Right cardiac atrium (tissue), 5 donors: ENCODE data around the gene MED19. TPM values are rescaled to one million over a fixed set of nuclear protein-coding genes. Genes with fewer than 3 reads are reported as not detected.

Source experiments
- ATAC-seq, 2 donors: fragments of 200-7000 bp; cut with Tn5 transposase; one replicate each; pipeline versions ENCODE4 v1.8.0 to v1.9.1; 2020; ENCODE audit warnings: moderate library complexity in 2 of 2, mild to moderate bottlenecking in 1 of 2
- DNase-seq, 3 donors: peaks; one replicate each; pipeline ENCODE4 v3.0.0-alpha.2; 2020
- H3K27ac ChIP-seq: one replicate; pipeline ENCODE4 v1.5.1; 2013; ENCODE audit warnings: mild to moderate bottlenecking, low read length, control low read depth, moderate library complexity
- H3K27me3 ChIP-seq: one replicate; pipeline ENCODE4 v1.6.1; 2013; ENCODE audit not compliant: control insufficient read depth, insufficient read depth
- H3K4me1 ChIP-seq: one replicate; pipeline ENCODE4 v1.6.1; 2013; ENCODE audit warnings: low read length; ENCODE audit not compliant: control insufficient read depth, insufficient read depth
- H3K4me3 ChIP-seq: one replicate; pipeline ENCODE4 v1.5.1; 2013; ENCODE audit warnings: low read length, control low read depth
- H3K9me3 ChIP-seq: one replicate; pipeline ENCODE4 v1.6.1; 2013; ENCODE audit warnings: low read length; ENCODE audit not compliant: control insufficient read depth
- WGBS: extraction: QIAGEN DNeasy Blood & Tissue Kit; methylation state at CpG from one replicate; pipeline ENCODE4 v1.1.7; 2013; 5-methylcytosine and 5-hydroxymethylcytosine counted together
- intact Hi-C, 4 donors: fragments of 100-400 bp; cut with DNase I; formaldehyde crosslinking; loops; one replicate each; pipeline versions ENCODE4 v1.11.0 to v1.14.0; 2022 to 2023
- long read RNA-seq, 4 donors: library from polyadenylated mRNA; unstranded; transcript quantifications; one replicate each; pipeline ENCODE4 v2.0.0, GENCODE V29; 2020 to 2021
- polyA plus RNA-seq: library from polyadenylated mRNA; stranded (reverse); fragments of 200-250 nt; gene quantifications from one replicate; pipeline ENCODE4 v1.2.3, GENCODE V29; 2013
- total RNA-seq, 4 donors: library from RNA; stranded (reverse); fragmentation: NEBNext Ultra II Directional; extraction: Animal tissue kit (Norgen Biotek cat#: 25700); gene quantifications; one replicate each; pipeline ENCODE4 v1.2.1, GENCODE V29; 2021
- donor health status: healthy with polysubstance abuse.
- donor health status: DM: no; HTN: yes; CAD: no.
- donor health status: DM: no; HTN: no; CAD: no.
- donor health status: DM: no; HTN: yes; CAD: no; lungs with severe emphysema.
- donor health status: DM: yes; HTN: yes; CAD: no.

The MED19 gene
- total RNA-seq (10 to 100 TPM in 2 of 4 donors, 1 to 10 TPM in 2; 8.4 to 10.5 (median 9.5) TPM), polyA plus RNA-seq (9.8 TPM)
- long read RNA-seq, donor 1, transcript MED19-202 (5 exons, 1,203 nt), result major isoform, 14 of 19 reads
- long read RNA-seq, donor 1, partial matches to known transcripts, result 3 of 19 reads
- long read RNA-seq, donor 1, other reads (novel, unspliced or antisense), result 2 of 19 reads
- long read RNA-seq, donor 2, transcript MED19-202 (5 exons, 1,203 nt), result major isoform, 7 of 8 reads
- long read RNA-seq, donor 2, partial matches to known transcripts, result 1 of 8 reads
- long read RNA-seq, donor 2, other reads (novel, unspliced or antisense), result 0 of 8 reads
- long read RNA-seq, donor 3, transcript MED19-202 (5 exons, 1,203 nt), result major isoform, 7 of 7 reads
- long read RNA-seq, donor 3, partial matches to known transcripts, result 0 of 7 reads
- long read RNA-seq, donor 3, other reads (novel, unspliced or antisense), result 0 of 7 reads
- long read RNA-seq, donor 4, transcript MED19-202 (5 exons, 1,203 nt), result major isoform, 7 of 8 reads
- long read RNA-seq, donor 4, partial matches to known transcripts, result 0 of 8 reads
- long read RNA-seq, donor 4, other reads (novel, unspliced or antisense), result 1 of 8 reads

- DNase-seq (peak; percentile 82 to 91 (median 88)), ATAC-seq (no peak)
- WGBS, result 8% methylated on average over 51 of the region's 51 CpGs
- Histone ChIP-seq H3K4me3 (peak within 1 kb of the TSS; percentile 78), H3K9me3 (no peaks in the 10 kb centered on the region), H3K27me3 (no peaks in the 10 kb centered on the region), H3K27ac (peak within 1 kb of the TSS; percentile 51), H3K4me1 (no peaks in the 10 kb centered on the region)
- intact Hi-C loops, result no loop called here
Observed at GRCh38 chr11:57711414-57712255, at the start of gene MED19. TSS of gene MED19 (minus strand) at chr11:57712215. CDS start at chr11:57712179, 36 bp downstream.

GRCh38 chr11:57758174-57758573 lies 46.2 kb upstream of the MED19 start:
- Histone ChIP-seq H3K4me3 (no peak overlapping the region), H3K9me3 (no peaks in the 10 kb centered on the region), H3K27ac (no peak overlapping the region), H3K27me3 (no peaks in the 10 kb centered on the region), H3K4me1 (no peaks in the 10 kb centered on the region)
- DNase-seq (no peak), ATAC-seq (no peak)
- 84% methylated on average over 3 of the region's 3 CpGs for WGBS
- intact Hi-C loops, result no loop called here

- no peak overlapping the region for H3K4me3 ChIP-seq
- DNase-seq, result peak in 2 of 3 donors; percentile 39 to 49
- H3K9me3 ChIP-seq, result no peaks in the 10 kb centered on the region
- 96% methylated on average over 30 of the region's 30 CpGs for WGBS
- H3K27me3 ChIP-seq, result no peaks in the 10 kb centered on the region
- H3K27ac ChIP-seq, result no peak overlapping the region
- intact Hi-C loops, result loop anchor here in 2 of 4 donors (5.0 kb wide), 1 partner anchor 49 kb away; no protein-coding TSS in a partner anchor
- peaks cover 4% of the 10 kb centered on the region for H3K4me1 ChIP-seq
- peak in 1 of 2 donors; percentile 30 for ATAC-seq
Observed at GRCh38 chr11:57752954-57753353, 40.9 kb upstream of the MED19 start.

- Histone ChIP-seq H3K9me3 (no peaks in the 10 kb centered on the region), H3K4me3 (no peak within 1 kb of the TSS), H3K27ac (peak within 1 kb of the TSS; percentile 30), H3K4me1 (peaks cover 4% of the 10 kb centered on the region), H3K27me3 (no peaks in the 10 kb centered on the region)
- peak; percentile 84 for ATAC-seq
- 45% methylated on average over 10 of the region's 10 CpGs for WGBS
- intact Hi-C loops, result loop anchor here in 2 of 4 donors (5.0 kb wide), 1 partner anchor 51 kb away; no protein-coding TSS in a partner anchor
- peak in 2 of 3 donors; percentile 27 to 41 for DNase-seq
Observed at GRCh38 chr11:57751676-57752253, 39.8 kb upstream of the MED19 start, which contains the start of gene BTBD18. TSS of gene BTBD18 (minus strand) at chr11:57751819. CDS start at chr11:57751188, 631 bp downstream.

GRCh38 chr11:57751176-57751575 lies 39.2 kb upstream of the MED19 start:
- DNase-seq (no peak), ATAC-seq (no peak)
- peaks cover 4% of the 10 kb centered on the region for H3K4me1 ChIP-seq
- intact Hi-C loops, result loop anchor here in 2 of 4 donors (5.0 kb wide), 1 partner anchor 51 kb away; no protein-coding TSS in a partner anchor
- H3K27me3 ChIP-seq, result no peaks in the 10 kb centered on the region
- H3K9me3 ChIP-seq, result no peaks in the 10 kb centered on the region
- H3K4me3 ChIP-seq, result no peak overlapping the region
- H3K27ac ChIP-seq, result no peak overlapping the region

- Histone ChIP-seq H3K27ac (no peak overlapping the region), H3K9me3 (no peaks in the 10 kb centered on the region), H3K4me1 (peaks cover 3% of the 10 kb centered on the region), H3K4me3 (no peak overlapping the region), H3K27me3 (no peaks in the 10 kb centered on the region)
- DNase-seq (no peak), ATAC-seq (no peak)
- WGBS, result 81% methylated on average over 1 of the region's 1 CpG
- intact Hi-C loops, result loop anchor here in 2 of 4 donors (10.0 kb wide), 1 partner anchor 58 kb away; no protein-coding TSS in a partner anchor
Observed at GRCh38 chr11:57746920-57747319, 34.9 kb upstream of the MED19 start.

- 76% methylated on average over 5 of the region's 5 CpGs for WGBS
- DNase-seq (no peak), ATAC-seq (no peak)
- peaks cover 1% of the 10 kb centered on the region for H3K4me1 ChIP-seq
- intact Hi-C loops, result loop anchor here in 2 of 4 donors (10.0 kb wide), 1 partner anchor 60 kb away; no protein-coding TSS in a partner anchor
- no peaks in the 10 kb centered on the region for H3K27me3 ChIP-seq
- H3K27ac ChIP-seq, result no peak overlapping the region
- no peak overlapping the region for H3K4me3 ChIP-seq
- no peaks in the 10 kb centered on the region for H3K9me3 ChIP-seq
Observed at GRCh38 chr11:57745206-57745605, 33.2 kb upstream of the MED19 start.

- H3K9me3 ChIP-seq, result no peaks in the 10 kb centered on the region
- H3K27ac ChIP-seq, result no peak overlapping the region
- H3K27me3 ChIP-seq, result no peaks in the 10 kb centered on the region
- intact Hi-C loops, result loop anchor here in 2 of 4 donors (10.0 kb wide), 1 partner anchor 60 kb away; no protein-coding TSS in a partner anchor
- H3K4me3 ChIP-seq, result no peak overlapping the region
- 80% methylated on average over 2 of the region's 2 CpGs for WGBS
- H3K4me1 ChIP-seq, result peaks cover 1% of the 10 kb centered on the region
- ATAC-seq, result no peak
- DNase-seq, result no peak
Observed at GRCh38 chr11:57744357-57744756, 32.3 kb upstream of the MED19 start.

GRCh38 chr11:57742087-57742452 lies 30.1 kb upstream of the MED19 start:
- intact Hi-C loops, result loop anchor here in 2 of 4 donors (10.0 kb wide), 1 partner anchor 63 kb away; no protein-coding TSS in a partner anchor
- no peaks in the 10 kb centered on the region for H3K9me3 ChIP-seq
- H3K27me3 ChIP-seq, result no peaks in the 10 kb centered on the region
- DNase-seq (no peak), ATAC-seq (no peak)
- H3K4me3 ChIP-seq, result peak overlapping the region; percentile 65
- H3K27ac ChIP-seq, result peak overlapping the region; percentile 85
- 2% methylated on average over 10 of the region's 10 CpGs for WGBS
- peaks cover 1% of the 10 kb centered on the region for H3K4me1 ChIP-seq
